Tibial nerve (tissue), 4 donors: Measurements from ENCODE around the gene RBBP8. TPM values are rescaled to one million over a fixed set of nuclear protein-coding genes. Genes with fewer than 3 reads are reported as not detected.
A peak's percentile ranks its signal among the peaks of the same experiment; 100 is the strongest.
"Not testable (repeated sequence)": the region's sequence is repeated elsewhere in the genome, so short reads cannot be mapped to it uniquely, and the experiment has no call there.

Source experiments
- DNase-seq, 2 donors: peaks; one replicate each; pipeline ENCODE4 v3.0.0-alpha.2; 2019; ENCODE audit warnings: low spot score in 2 of 2
- H3K27ac ChIP-seq, 4 donors: fragments of 200-600 bp; sonication (generic) in 3 of 4; one replicate each; pipeline ENCODE4 v1.5.1; 2017 to 2019; ENCODE audit warnings: mild to moderate bottlenecking in 1 of 4
- H3K27me3 ChIP-seq, 2 donors: fragments of 200-600 bp; sonication (generic) in 1 of 2; one replicate each; pipeline versions ENCODE4 v1.5.1 to v1.6.0; 2017 to 2019
- H3K36me3 ChIP-seq, 3 donors: fragments of 200-600 bp; sonication (generic); one replicate each; pipeline ENCODE4 v1.5.1; 2018 to 2019
- H3K4me1 ChIP-seq, 4 donors: fragments of 200-600 bp; sonication (generic) in 3 of 4; one replicate each; pipeline ENCODE4 v1.5.1; 2017 to 2019
- H3K4me3 ChIP-seq, 4 donors: fragments of 200-600 bp; sonication (generic) in 3 of 4; one replicate each; pipeline ENCODE4 v1.5.1; 2017 to 2019; ENCODE audit warnings: mild to moderate bottlenecking in 1 of 4, moderate library complexity in 1 of 4
- H3K9me3 ChIP-seq, 4 donors: fragments of 200-600 bp; sonication (generic) in 3 of 4; one replicate each; pipeline ENCODE4 v1.5.1; 2017 to 2019
- EP300 ChIP-seq, 2 donors: sonication (generic); formaldehyde crosslinking; IDR thresholded peaks; one replicate each; pipeline ENCODE4 v1.6.1; 2017; ENCODE audit warnings: antibody characterized with exemption in 2 of 2, mild to moderate bottlenecking in 1 of 2
- POLR2A ChIP-seq, 2 donors: fragments of 450-650 bp; IDR thresholded peaks; one replicate each; pipeline ENCODE4 v1.6.1; 2017; ENCODE audit warnings: antibody characterized with exemption in 2 of 2, mild to moderate bottlenecking in 2 of 2, moderate library complexity in 2 of 2
- WGBS, 2 donors: methylation state at CpG; one replicate each; pipeline ENCODE4 v1.1.5; 2018; 5-methylcytosine and 5-hydroxymethylcytosine counted together
- total RNA-seq, 4 donors: library from RNA; depleted of rRNA; stranded (reverse); fragments of >200 nt; gene quantifications; one replicate each; pipeline ENCODE4 v1.1.0, GENCODE V29; 2016
- TF ChIP-seq, protein P1 (sequence below), 5 experiments: fragments of 200-600 bp in 3 of 5; fragments of 450-650 bp in 2 of 5; sonication (generic) in 3 of 5; IDR thresholded peaks; one replicate each; pipeline ENCODE4 v1.5.1; 2016 to 2019; ENCODE audit warnings: antibody characterized with exemption in 5 of 5, mild to moderate bottlenecking in 3 of 5, moderate library complexity in 2 of 5

The RBBP8 gene
- 10 to 100 TPM in 3 of 4 donors, 1 to 10 TPM in 1; 8.3 to 43.8 (median 13.5) TPM for total RNA-seq

DNA sequence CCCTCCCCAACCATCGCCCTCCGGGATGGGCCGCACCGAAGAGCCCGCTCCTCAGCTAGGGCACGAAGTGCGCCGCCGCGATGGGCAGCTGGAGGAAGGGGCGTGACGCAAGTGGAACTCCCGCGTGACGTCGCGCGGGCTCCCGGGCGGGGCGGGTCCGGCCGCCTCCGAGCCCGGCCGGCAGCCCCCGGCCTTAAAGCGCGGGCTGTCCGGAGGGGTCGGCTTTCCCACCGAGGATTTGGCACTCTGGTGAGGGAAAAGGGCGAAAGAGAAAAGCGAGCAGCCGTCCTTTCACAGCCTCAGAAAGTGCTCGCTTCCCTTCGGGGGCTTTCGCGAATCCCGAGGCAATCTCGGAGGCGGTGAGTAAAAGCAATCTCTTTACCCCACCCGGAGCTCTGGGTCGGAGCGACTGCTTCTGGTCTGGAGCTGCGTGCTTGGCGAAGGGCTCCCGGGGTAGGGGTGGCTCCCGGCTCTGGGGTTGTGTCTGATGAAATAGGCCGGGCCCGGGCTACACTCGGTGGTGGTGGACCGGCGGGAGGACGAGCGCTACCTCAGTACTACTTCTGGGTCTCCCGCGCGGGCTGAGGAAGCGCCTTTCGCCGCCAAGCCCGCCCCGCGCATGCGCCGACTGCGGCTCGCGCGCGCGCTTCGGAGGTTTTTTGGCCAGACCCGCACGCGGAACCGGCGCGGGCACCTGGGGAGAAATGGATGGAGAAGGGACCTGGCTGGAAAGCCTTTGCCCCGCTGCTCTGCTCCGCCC, at the start of gene RBBP8:
TSS of gene RBBP8 (plus strand) at position 123 of the 760 bp plus-strand sequence. CDS start 3,524 bp downstream, outside the sequence.
- Histone ChIP-seq H3K4me1 (peaks cover 0 to 8% (median 0%) of the 10 kb centered on the region in 4 donors), H3K9me3 (no peaks in the 10 kb centered on the region), H3K27me3 (no peaks in the 10 kb centered on the region), H3K27ac (peak within 1 kb of the TSS; percentile 93 to 96 (median 96)), H3K36me3 (no peaks in the 10 kb centered on the region), H3K4me3 (peak within 1 kb of the TSS; percentile 54 to 84 (median 73))
- peak; percentile 66 to 83 for TF ChIP-seq POLR2A (IDR thresholded peaks at IDR 0.05)
- TF ChIP-seq, protein P1, sequence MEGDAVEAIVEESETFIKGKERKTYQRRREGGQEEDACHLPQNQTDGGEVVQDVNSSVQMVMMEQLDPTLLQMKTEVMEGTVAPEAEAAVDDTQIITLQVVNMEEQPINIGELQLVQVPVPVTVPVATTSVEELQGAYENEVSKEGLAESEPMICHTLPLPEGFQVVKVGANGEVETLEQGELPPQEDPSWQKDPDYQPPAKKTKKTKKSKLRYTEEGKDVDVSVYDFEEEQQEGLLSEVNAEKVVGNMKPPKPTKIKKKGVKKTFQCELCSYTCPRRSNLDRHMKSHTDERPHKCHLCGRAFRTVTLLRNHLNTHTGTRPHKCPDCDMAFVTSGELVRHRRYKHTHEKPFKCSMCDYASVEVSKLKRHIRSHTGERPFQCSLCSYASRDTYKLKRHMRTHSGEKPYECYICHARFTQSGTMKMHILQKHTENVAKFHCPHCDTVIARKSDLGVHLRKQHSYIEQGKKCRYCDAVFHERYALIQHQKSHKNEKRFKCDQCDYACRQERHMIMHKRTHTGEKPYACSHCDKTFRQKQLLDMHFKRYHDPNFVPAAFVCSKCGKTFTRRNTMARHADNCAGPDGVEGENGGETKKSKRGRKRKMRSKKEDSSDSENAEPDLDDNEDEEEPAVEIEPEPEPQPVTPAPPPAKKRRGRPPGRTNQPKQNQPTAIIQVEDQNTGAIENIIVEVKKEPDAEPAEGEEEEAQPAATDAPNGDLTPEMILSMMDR (IDR thresholded peaks at IDR 0.05), result peak in 1 of 5 experiments; percentile 26
- TF ChIP-seq EP300 (IDR thresholded peaks at IDR 0.05), result peak in 1 of 2 donors; percentile 73
- DNase-seq, result peak; percentile 61 to 72
- WGBS, 2 donors, result 0 to 1% methylated on average over 46 to 61 of the region's 82 CpGs

DNA sequence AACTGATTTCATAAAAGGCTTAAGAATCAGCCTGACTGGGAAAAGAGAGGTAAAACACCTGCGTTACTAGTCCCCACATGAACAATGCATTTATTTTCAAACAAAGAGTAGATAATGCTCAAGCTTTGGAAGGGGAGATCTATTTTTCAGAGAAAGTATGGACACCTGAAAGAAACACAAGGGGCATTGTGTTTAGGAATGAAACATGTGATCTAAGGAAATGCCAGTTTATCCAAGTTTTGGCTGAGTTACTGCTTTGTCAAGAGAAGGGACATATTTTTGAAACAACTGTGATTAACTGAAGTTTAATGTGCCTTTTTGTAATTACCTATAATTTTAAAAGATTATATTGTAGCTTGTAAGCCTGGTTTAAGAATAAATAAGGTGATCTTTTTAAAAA, 49.3 kb upstream of the RBBP8 start:
- WGBS, 2 donors, result 73 to 80% methylated on average over 1 of the region's 1 CpG

DNA sequence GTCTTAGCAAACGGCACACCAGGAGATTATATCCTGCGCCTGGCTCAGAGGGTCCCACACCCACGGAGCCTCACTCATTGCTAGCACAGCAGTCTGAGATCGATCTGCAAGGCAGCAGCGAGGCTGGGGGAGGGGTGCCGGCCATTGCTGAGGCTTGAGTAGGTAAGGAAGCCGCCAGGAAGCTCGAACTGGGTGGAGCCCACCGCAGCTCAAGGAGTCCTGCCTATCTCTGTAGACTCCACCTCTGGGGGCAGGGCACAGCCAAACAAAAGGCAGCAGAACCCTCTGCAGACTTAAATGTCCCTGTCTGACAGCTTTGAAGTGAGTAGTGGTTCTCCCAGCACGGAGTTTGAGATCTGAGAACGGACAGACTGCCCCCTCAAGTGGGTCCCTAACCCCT, 47.4 kb upstream of the RBBP8 start:
- not testable (repeated sequence) for H3K27ac ChIP-seq, H3K4me3 ChIP-seq, H3K4me1 ChIP-seq, DNase-seq, H3K27me3 ChIP-seq, H3K9me3 ChIP-seq, H3K36me3 ChIP-seq
- WGBS, 2 donors, result 94 to 97% methylated on average over 9 to 11 of the region's 11 CpGs

More for the DNA sequence above, 49.3 kb upstream of the RBBP8 start:
- no peak overlapping the region for H3K4me3 ChIP-seq
- no peak for DNase-seq
- H3K4me1 ChIP-seq, result no peaks in the 10 kb centered on the region
- H3K27ac ChIP-seq, result no peak overlapping the region
- TF ChIP-seq, protein P1 (IDR thresholded peaks at IDR 0.05), result no peak
- TF ChIP-seq EP300 (IDR thresholded peaks at IDR 0.05) (no peak), POLR2A (IDR thresholded peaks at IDR 0.05) (no peak)
- H3K36me3 ChIP-seq, result no peaks in the 10 kb centered on the region
- H3K9me3 ChIP-seq, result peaks cover 0 to 8% (median 0%) of the 10 kb centered on the region in 4 donors
- no peaks in the 10 kb centered on the region for H3K27me3 ChIP-seq

DNA sequence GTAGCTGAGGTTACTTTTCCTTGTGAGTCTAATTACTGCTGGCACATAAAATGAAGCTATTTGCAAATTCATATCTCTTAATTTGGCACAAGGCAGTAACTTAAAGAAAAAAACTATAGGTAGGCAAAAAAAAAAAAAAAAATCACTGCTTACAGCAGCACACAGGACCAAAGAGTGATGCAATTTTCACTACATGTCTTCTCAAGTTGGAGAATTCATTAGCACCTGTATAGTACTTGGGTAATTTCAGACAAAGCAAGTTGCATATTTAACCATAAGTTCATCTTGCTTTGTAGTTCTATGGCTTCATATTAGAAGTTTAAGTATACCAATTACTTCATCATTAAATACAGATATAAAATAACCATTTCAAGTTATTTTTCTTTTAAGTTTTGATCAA, 33.7 kb upstream of the RBBP8 start:
- no peaks in the 10 kb centered on the region for H3K4me1 ChIP-seq
- no peak for TF ChIP-seq POLR2A (IDR thresholded peaks at IDR 0.05)
- no peak for TF ChIP-seq EP300 (IDR thresholded peaks at IDR 0.05)
- TF ChIP-seq, protein P1 (IDR thresholded peaks at IDR 0.05), result no peak
- H3K36me3 ChIP-seq, result no peaks in the 10 kb centered on the region
- DNase-seq, result no peak
- H3K27ac ChIP-seq, result no peak overlapping the region
- no peaks in the 10 kb centered on the region for H3K27me3 ChIP-seq
- H3K4me3 ChIP-seq, result no peak overlapping the region
- no peaks in the 10 kb centered on the region for H3K9me3 ChIP-seq

DNA sequence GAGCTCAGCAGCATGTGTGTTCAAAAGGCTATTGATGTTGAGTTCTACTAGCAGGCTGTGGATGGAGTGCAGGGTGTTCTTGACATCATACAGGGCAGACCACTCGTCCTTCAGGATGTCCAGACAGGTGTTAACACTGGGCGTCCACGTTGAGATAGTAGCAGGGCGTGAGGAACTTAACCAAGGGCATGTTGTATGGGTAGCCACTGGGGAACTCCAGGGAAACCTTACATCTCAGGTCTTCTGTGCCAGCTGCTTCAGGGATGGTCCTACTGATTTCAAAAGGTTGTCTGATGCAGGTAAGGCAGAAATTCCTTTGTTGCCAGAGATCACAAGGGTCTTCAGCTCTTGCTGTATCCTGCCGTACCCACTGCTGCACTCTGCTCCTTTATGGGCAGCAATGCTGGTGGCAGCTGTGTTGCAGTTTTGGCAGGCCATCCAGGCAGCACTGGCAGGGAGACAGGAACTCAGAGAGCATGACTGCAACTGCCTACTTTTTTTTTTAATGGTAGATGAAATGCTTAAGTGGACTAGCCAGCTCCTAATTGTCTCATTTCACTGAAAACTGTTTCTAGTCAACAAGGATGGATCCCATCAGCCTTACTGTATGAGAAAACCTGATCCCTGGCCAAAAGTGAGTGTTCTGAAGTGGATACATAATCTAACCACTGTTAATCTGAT, 32.4 kb upstream of the RBBP8 start:
- Histone ChIP-seq H3K36me3 (no peaks in the 10 kb centered on the region), H3K27ac (no peak overlapping the region), H3K27me3 (no peaks in the 10 kb centered on the region), H3K4me3 (no peak overlapping the region), H3K4me1 (no peaks in the 10 kb centered on the region), H3K9me3 (no peaks in the 10 kb centered on the region)
- 82 to 86% methylated on average over 5 of the region's 5 CpGs for WGBS, 2 donors
- DNase-seq, result no peak
- TF ChIP-seq POLR2A (IDR thresholded peaks at IDR 0.05), result no peak
- TF ChIP-seq, protein P1 (IDR thresholded peaks at IDR 0.05), result no peak
- no peak for TF ChIP-seq EP300 (IDR thresholded peaks at IDR 0.05)
